HG03342 (cell line): ENCODE data around the gene GSE1.

Experiments
- ATAC-seq: cut with Tn5 transposase; IDR thresholded peaks from one replicate; pipeline ENCODE4 v1.9.1; 2021; ENCODE audit warnings: mild to moderate bottlenecking, moderate library complexity; ENCODE audit not compliant: unreplicated experiment

The GSE1 gene

GRCh38 chr16:85631802-85632393, 18.8 kb downstream of the GSE1 start:
- no peak for ATAC-seq

DNA sequence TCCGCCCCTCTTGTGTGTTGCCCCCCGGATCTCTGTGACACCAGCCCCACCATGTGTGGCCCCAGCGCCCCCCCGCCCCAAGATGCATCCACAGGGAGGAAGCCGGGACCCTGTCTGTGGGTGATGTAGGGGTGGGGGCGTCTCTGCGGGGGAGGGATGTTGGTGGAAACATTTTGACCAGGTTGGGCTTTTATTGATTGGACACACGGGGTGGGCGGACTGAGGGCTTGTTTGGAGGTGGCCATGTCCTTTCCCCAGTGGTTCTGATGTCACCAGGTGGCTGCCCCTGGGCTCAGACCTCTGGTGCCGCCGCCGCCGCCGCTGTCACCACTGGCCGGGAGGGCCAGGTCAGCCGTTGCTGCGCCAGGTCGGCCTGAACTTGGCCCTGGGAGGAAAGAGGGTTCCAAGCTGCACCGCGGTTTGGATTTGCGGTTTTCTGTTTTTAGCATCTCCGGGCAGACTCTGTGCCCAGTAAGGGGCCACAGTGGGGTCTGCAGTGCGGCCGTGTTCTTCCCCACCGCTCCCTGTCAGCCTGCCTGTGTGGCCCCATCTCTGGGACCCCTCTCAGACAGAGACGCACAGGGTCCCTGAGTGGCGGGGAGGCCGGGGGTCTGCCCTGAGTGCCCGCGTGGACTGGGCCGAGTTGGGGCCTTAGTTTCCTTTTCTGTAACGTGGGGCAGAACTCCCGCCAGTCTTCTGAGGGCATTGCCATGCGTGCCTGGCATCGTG, 19.8 kb downstream of the GSE1 start:
- ATAC-seq = no peak

- ATAC-seq = no peak
Measured at GRCh38 chr16:85633438-85633743, 20.3 kb downstream of the GSE1 start.

GRCh38 chr16:85633888-85634287, 20.8 kb downstream of the GSE1 start:
- no peak for ATAC-seq

DNA sequence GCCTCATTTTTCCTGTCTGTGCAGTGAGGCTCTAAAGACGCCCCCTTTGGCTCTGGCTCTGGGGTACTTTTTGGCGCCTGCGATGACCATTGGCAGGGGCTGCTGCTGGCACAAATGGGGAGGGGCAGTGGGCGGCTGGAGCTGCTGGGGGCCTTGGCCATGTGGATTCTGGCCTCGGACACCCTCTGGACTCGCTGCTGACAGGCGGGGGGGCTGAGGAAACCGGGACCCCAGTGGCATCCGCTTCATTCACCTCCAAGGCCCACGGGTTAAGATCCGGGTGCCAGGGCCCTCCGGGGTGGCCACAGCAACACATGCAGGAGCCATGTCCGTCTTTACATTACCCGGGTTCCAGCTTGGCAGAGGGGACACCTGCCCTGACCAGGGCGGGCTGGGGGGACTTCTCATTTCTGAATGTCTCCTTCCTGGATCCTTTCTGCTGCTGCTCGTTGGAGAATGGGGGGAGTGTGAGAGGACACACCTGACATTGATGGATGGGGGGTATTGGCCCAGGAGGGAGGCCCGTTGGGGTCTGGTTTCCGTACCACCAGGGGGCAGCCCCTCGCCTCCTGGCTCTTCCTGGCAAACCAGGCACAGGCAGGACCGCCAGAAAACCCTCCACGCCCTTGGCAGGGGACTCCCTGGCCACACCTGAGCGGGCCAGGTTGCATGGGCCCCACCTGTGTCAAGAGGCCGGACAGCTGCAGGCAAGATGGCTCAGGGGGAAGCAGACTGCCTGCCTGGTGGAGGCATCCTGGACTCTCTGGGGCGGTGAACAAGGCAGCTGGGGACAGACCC, 21.8 kb downstream of the GSE1 start:
- no peak for ATAC-seq

DNA sequence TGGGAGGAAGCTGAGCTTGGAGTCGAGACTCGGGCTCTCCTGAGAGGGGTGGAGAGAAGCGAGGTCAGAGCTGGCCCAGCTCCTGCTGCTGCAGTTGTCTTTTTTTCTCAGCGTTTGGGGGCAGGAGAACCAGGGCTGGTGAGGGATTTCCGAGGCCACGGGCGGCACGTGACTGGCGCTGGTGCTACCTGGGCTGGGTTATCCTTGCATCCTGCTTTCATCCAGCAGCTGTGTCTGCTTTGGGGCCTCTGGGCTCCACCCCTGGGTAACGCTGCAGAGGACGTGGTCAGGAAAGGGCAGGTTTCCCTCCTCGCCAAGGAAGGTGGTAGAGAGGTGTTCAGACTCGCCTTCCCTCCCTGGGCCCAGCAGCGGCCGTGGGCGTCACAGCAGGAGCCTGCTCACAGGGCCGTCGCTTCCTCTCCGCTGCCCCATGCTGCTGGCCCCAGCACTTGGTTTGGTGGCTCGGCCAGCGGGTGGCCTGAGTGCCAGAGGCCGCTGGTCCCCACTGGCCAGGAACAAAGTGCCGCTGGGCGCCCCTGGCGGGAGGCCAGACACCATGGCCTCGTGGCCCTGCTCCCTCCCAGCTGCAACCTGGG, 22.5 kb downstream of the GSE1 start:
- ATAC-seq = no peak

- no peak for ATAC-seq
Measured at GRCh38 chr16:85636234-85636812, 23.2 kb downstream of the GSE1 start.

DNA sequence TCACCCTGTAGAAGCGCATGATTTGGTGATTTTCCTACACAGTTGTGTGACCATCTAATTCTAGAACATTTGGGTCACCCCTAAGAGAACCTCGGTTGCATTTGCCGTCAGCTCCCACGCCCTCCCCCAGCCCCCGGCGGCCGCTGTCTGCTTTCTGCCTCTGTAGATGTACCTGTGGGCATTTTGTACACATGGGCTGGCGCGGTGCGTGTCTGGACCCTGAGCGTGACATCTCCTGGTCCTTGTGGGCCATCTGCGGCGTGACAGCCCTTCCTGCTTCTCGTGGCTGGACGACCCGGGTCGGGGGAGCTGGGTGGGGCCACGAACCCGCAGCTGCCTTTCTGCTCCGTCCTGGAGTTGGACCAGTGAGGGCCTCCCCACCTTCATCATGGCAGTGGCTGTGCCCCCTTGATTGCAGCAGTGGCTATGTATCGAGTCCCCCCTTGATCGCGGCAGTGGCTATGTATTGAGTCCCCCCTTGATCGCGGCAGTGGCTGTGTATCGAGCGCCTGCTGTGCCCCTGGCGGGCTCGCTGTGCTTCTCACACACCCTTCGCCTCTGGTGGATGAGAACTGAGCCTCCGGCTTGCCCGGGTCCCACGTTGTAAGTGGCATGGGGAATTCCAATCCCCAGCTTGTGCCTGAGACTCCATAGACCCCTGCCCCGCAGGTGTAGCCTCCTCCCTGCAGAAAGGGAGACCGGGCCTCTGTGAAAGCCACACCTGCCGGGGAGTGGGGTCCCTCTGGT, 24.1 kb downstream of the GSE1 start:
- ATAC-seq = no peak

- ATAC-seq = no peak
Measured at GRCh38 chr16:85637808-85638647, 24.9 kb downstream of the GSE1 start.

DNA sequence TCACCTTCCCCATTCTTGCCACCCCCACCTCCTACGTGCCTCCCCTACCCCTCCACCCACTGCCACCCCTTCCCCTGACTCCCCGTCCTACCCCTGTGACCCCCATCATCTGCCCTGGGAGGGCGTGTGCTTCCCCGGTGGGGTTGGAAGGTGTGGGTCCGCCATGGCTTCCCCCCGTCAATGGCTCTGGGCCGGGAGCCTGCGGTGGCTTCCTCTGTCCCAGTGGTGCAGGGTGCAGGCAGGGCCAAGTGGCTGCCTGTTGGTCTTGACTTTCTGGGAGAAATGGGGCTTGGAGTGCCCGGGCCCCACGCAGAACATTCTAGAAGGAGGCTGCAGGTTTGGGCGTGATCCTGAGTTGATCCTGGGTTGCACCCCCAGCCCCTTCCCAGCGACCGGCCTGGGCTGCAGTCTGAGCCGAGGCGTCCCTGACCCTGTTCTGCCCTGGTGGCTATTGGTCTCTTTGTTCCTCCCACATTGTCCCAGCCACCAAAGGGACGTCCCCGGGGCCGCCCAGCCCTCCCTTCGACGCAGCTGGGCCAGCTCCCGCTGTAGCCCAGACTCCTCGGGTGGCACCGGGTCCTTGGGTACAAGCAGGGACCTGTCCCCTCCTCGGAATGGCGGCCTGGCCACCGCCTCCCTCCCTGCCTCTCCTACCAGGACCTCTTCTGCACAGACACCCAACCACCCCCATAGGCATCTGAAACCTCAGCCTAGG, 25.7 kb downstream of the GSE1 start:
- ATAC-seq = no peak

- ATAC-seq = no peak
Measured at GRCh38 chr16:85639529-85640253, 26.6 kb downstream of the GSE1 start.

- no peak for ATAC-seq
Measured at GRCh38 chr16:85640254-85640558, 27.1 kb downstream of the GSE1 start.

GRCh38 chr16:85640585-85640984, 27.5 kb downstream of the GSE1 start:
- no peak for ATAC-seq

GRCh38 chr16:85641305-85641704, 28.2 kb downstream of the GSE1 start:
- ATAC-seq = no peak

GRCh38 chr16:85641776-85642176, 28.7 kb downstream of the GSE1 start:
- no peak for ATAC-seq

GRCh38 chr16:85642762-85643358, 29.7 kb downstream of the GSE1 start:
- ATAC-seq = no peak

DNA sequence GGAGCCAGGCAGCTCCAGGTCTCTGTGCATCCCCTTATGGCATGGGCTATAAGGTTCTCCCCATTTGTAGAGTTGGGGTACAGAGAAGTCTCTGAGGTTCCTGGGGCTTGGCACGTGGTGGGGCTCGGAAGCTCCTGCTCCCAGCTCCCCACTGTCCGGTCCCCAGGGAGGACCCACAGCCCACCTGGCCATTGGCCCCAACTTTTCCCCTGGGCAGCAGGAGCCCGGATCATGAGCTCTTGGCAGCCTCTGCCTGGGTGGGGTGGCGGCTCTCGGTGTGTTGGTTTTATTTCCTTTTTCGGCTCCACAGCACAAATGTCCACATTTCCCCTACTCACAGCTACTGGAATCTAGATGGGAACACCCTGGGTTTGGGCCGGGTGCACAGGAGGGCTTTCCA, 30.5 kb downstream of the GSE1 start:
- ATAC-seq = no peak

GRCh38 chr16:85644093-85644712, 31.1 kb downstream of the GSE1 start:
- ATAC-seq = no peak
